A673 (cell line): Measurements from ENCODE around the gene GRIK1.

Source experiments
- CTCF ChIP-seq: fragments of 300-800, 200-600 bp; sonication (generic); conservative IDR thresholded peaks from 2 replicates; pipeline ENCODE4 v1.5.1; 2017; ENCODE audit warnings: low read depth, mild to moderate bottlenecking, antibody characterized with exemption, low read length, moderate library complexity, mixed read lengths
- EZH2 ChIP-seq: fragments of 200-600 bp; sonication (generic); IDR thresholded peaks from 2 replicates; pipeline ENCODE4 v1.6.1; 2017; ENCODE audit warnings: borderline replicate concordance, low read depth, mild to moderate bottlenecking, mixed read lengths, antibody characterized with exemption, low read length; ENCODE audit not compliant: poor library complexity, severe bottlenecking

DNA sequence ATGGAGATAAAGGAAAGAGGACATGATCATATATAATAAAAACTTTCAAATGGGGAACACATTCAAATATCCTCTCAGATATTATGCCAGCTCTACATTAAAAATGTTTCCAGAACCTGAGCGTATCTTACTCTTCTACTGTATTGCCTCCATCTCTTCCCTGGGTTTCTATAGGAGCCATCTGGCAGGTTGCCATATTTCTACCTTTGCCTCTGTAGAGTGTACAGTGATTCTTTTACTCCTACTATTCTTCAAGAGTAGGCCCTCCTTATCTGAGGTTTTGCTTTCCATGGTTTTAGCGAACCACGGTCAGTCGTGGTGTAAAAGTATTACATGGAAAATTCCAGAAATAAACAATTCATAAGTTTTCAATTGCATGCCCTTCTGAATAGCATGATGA, 259.5 kb downstream of the GRIK1 start:
- no peak for TF ChIP-seq CTCF
- TF ChIP-seq EZH2: no peak
